ENCODE measurements around the gene MEIS1.

DNA sequence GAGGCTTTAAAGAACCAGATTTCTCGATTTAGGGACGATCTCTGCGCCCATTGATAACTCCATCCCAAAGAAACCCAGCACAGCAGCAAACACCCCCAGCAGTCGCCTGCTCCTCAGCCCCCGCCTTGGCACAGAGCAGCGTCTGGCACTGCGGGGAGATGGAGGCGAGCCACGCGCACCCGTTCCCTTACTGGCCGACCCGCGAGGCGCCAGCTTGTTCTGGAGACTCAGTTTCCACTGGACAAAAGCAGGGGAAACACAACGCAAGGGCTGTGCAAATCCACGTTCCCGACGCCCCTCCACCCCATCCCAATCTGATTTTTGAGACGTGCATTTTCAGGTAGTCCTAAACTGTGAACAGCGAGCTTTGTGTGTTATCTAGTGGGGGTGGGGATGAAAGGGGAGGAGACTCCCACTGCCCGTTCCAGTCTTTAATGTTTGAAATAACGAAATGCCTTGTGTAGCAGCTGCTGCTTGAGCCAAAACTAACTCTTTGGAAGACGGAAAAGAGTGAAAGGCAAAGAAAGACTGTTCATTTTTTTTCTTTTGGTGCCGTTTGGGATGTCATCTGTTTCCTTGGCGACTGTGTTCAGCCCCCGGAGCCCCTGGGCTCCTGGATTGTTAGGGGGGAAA lies 143.2 kb downstream of the MEIS1 start:
- TF ChIP-seq SIN3A (IDR thresholded peaks at IDR 0.05; ENCODE audit: borderline replicate concordance, insufficient read depth, low read length) = no peak
- no peak for TF ChIP-seq POLR2AphosphoS5 (IDR thresholded peaks at IDR 0.05; ENCODE audit: low read depth, low read length)

Measured in PFSK-1 (cell line).